GF-D8 (cell line): Measurements from ENCODE around the gene FNDC10.
A peak's percentile ranks its signal among the peaks of the same experiment; 100 is the strongest.

Source experiments
- DNase-seq: peaks from one replicate; lab custom pipeline; 2025; lab: John Stamatoyannopoulos, UW

Gene FNDC10

GRCh38 chr1:1616045-1616790 is 16.3 kb upstream of the FNDC10 start:
- no peak for DNase-seq

- peak; percentile 92 for DNase-seq
These were observed 15.5 kb upstream of the FNDC10 start, which contains the start of gene MIB2 for GRCh38 chr1:1615256-1616044. TSS of gene MIB2 (plus strand) at chr1:1615500. CDS start at chr1:1623453, 7,953 bp downstream.

GRCh38 chr1:1614954-1615255 is 15.0 kb upstream of the FNDC10 start:
- DNase-seq, result no peak

- peak; percentile 86 for DNase-seq
These were observed 14.4 kb upstream of the FNDC10 start for GRCh38 chr1:1614204-1614953.

GRCh38 chr1:1613509-1614082 is 13.7 kb upstream of the FNDC10 start:
- DNase-seq, result no peak

GRCh38 chr1:1612104-1612400 is 12.1 kb upstream of the FNDC10 start:
- no peak for DNase-seq

GRCh38 chr1:1610796-1611195 is 10.9 kb upstream of the FNDC10 start:
- no peak for DNase-seq

- DNase-seq, result no peak
These were observed 10.0 kb upstream of the FNDC10 start for GRCh38 chr1:1609822-1610485.

GRCh38 chr1:1606232-1606631 is 6.3 kb upstream of the FNDC10 start:
- DNase-seq, result no peak

GRCh38 chr1:1605724-1606123 is 5.8 kb upstream of the FNDC10 start:
- DNase-seq, result no peak

GRCh38 chr1:1605034-1605591 is 5.2 kb upstream of the FNDC10 start:
- no peak for DNase-seq

- DNase-seq, result no peak
These were observed 4.6 kb upstream of the FNDC10 start for GRCh38 chr1:1604374-1605033.

- no peak for DNase-seq
These were observed 3.9 kb upstream of the FNDC10 start for GRCh38 chr1:1603671-1604373.

- no peak for DNase-seq
These were observed 3.1 kb upstream of the FNDC10 start for GRCh38 chr1:1602968-1603506.

- no peak for DNase-seq
These were observed 2.5 kb upstream of the FNDC10 start for GRCh38 chr1:1602304-1602967.

- no peak for DNase-seq
These were observed 1.8 kb upstream of the FNDC10 start for GRCh38 chr1:1601564-1602303.

- DNase-seq, result no peak
These were observed 1.1 kb upstream of the FNDC10 start for GRCh38 chr1:1600861-1601563.
